ENCODE measurements around the gene ZBTB42.
A peak's percentile ranks its signal among the peaks of the same experiment; 100 is the strongest.

Gene ZBTB42

DNA sequence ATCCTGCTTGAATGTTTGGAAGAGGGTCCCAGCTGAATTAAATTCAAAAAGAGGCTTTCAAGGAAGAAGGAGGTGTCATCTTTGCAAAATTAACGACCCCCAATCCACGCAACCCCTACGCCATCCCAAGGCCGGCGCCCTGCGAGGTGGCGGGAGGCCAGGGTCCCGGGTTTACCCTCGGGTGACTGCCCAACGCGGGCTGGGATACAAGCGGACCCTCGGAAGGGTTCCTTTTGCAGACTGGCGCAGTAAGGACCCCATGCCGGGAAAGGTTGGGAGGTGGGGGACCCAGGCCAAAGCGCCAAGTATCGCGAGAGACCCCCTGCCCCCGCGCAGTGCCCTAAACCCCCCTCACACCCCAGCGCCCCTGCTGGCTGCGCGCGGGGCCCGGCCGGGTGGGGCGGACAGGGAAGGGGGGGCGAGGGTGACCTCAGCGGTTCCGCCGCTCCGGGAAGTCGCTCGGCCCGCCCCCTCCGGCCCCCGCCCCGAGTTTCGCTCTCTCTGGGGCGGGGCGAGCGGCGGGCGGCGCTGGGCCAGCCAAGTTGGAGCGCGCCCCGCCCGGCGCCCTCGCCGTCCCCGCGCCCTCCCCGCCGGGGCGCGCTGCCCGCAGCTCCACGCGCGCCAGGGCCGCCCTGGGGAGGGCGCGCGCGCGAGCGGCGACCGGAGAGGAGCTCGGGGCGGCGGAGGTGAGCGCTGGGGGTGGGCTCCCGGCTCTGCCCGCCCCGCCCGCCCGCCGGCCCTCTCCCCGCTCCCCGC lies 708 bp upstream of the ZBTB42 start:
- Mint-ChIP-seq H3K36me3 (ENCODE audit: low read depth) (no peaks in the 10 kb centered on the region), H3K9me3 (no peaks in the 10 kb centered on the region), H3K27me3 (ENCODE audit: low read depth) (peaks cover 3% of the 10 kb centered on the region), H3K4me1 (ENCODE audit: low read depth) (peaks cover 17% of the 10 kb centered on the region), H3K4me3 (peak overlapping the region; percentile 34), H3K27ac (no peak overlapping the region)
- DNase-seq (ENCODE audit: low spot score): peak; percentile 81

- H3K27me3 Mint-ChIP-seq (ENCODE audit: low read depth): peaks cover 3% of the 10 kb centered on the region
- peak overlapping the region; percentile 63 for H3K27ac Mint-ChIP-seq
- peaks cover 5% of the 10 kb centered on the region for H3K9me3 Mint-ChIP-seq
- no peak for DNase-seq (ENCODE audit: low spot score)
- H3K4me3 Mint-ChIP-seq: peak overlapping the region; percentile 85
- no peaks in the 10 kb centered on the region for H3K36me3 Mint-ChIP-seq (ENCODE audit: low read depth)
- peaks cover 13% of the 10 kb centered on the region for H3K4me1 Mint-ChIP-seq (ENCODE audit: low read depth)
These were observed 856 bp downstream of the ZBTB42 start for GRCh38 chr14:104801520-104802393.

DNA sequence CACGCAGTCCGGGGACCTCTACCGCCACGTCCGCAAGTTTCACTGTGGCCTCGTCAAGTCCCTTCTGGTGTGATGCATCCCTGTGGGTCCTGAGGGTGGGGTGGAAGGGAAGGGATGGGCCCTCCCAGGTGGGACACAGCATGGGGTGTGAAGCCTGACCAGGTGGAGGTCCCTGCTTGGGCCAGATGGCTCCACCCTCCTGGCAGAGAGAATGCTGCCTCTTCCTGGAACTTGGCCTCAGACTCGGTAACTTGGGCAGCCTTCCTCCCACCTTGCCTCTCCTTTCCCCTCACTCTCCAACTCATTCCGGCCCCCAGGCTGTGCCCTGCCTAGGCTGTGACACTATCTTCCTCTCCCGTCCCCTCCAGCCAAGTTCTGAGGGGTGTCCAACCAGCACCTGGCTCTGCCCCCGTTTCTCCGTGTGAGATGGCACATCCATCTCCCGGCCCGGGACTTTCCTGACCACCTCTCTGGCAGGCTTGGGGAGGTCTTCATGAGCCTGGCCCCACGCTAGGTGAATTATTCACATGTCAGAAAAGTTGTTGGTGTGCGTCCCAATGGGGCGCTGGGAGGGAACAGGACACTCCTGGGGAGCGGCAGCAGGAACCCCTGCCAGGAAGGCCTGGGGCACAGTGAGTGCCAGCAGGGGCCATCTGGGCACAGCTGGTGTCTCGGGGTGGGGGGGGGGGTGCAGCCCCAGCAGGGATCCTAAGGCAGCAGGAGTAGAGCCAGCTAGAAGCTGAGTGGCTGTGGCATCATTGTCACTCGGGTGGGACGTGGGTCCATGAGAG lies 1.7 kb downstream of the ZBTB42 start:
- Mint-ChIP-seq H3K36me3 (ENCODE audit: low read depth) (no peaks in the 10 kb centered on the region), H3K27me3 (ENCODE audit: low read depth) (peaks cover 3% of the 10 kb centered on the region), H3K4me1 (ENCODE audit: low read depth) (peaks cover 13% of the 10 kb centered on the region), H3K9me3 (peaks cover 6% of the 10 kb centered on the region), H3K4me3 (peak overlapping the region; percentile 58), H3K27ac (no peak overlapping the region)
- DNase-seq (ENCODE audit: low spot score): no peak

DNA sequence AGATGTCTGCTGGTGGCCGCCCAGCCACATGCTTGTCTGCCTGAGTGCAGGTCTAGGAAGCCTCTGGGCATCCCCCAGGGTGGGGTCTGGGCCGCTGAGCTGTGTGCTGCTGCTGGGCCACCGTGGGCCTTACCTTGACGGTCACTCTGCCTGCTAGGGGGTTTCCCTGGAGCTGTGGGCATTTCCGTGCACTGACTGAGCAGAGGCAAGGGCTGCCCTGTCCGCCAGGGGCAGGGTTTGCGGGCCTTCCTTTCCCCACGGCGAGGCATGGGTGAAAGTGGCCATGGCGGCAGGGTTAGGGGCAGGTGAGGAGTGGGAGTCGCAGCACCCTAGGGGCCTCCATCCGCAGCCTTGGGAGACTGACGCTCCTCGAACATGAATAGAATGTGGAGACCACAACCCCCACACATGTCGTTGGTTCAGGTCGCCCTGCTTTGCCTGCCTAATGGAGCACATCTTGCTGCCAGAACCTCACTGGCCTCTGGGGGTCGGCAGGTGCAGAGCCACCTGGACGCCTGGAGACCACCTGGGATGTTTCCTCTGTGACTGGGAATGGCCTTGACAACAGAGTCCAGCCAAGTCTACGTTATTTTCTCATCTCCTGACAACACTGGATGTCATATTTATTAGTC lies 2.5 kb downstream of the ZBTB42 start:
- Mint-ChIP-seq H3K27me3 (ENCODE audit: low read depth) (peaks cover 3% of the 10 kb centered on the region), H3K4me1 (ENCODE audit: low read depth) (peaks cover 13% of the 10 kb centered on the region), H3K36me3 (ENCODE audit: low read depth) (no peaks in the 10 kb centered on the region), H3K4me3 (no peak overlapping the region), H3K9me3 (peaks cover 6% of the 10 kb centered on the region), H3K27ac (no peak overlapping the region)
- no peak for DNase-seq (ENCODE audit: low spot score)

- Mint-ChIP-seq H3K4me1 (ENCODE audit: low read depth) (peaks cover 8% of the 10 kb centered on the region), H3K4me3 (no peak overlapping the region), H3K36me3 (ENCODE audit: low read depth) (no peaks in the 10 kb centered on the region)
These were observed 3.1 kb downstream of the ZBTB42 start for GRCh38 chr14:104803912-104804410.

DNA sequence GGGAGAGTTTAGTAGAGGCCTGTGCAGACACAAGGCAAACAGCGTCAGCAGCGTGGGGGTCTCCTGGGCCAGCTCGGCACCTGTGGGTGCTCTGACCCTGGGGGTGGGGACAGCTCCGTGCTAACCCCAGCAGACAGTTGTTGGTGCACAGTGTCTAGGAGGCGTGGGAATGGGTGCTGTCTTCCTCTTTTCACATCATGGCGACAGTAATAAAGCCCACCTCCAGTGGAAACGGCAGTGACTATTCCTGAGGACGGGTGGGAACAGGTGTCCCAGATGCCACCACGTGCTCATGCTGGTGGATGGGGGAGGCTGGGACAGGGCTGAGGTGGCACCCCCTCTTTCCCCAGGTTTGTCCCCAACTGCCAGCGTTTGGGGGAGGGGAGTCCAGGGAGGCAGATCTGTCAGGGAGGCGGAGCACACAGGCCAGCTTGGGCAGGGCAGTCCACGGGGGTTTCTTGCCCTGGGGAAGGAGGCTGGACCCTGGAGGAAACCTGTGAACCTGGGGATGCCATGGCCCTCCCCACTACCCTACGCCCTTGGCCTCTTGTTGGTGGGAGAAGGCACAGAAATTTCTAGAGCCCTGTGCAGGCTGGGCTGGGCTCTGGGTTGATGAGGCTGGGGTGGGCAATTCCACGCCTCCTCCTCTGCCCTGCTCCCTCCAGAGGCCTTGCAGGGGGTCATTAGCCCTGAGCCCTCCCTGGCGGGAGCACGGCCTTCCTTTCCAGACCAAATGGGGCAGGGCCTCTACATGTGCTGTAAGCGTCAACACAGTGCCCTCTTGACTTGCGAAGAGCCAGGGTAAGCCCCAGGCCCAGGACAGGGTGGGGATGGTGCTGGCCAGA lies 3.8 kb downstream of the ZBTB42 start:
- Mint-ChIP-seq H3K27ac (no peak overlapping the region), H3K36me3 (ENCODE audit: low read depth) (no peaks in the 10 kb centered on the region), H3K4me3 (no peak overlapping the region), H3K4me1 (ENCODE audit: low read depth) (peaks cover 4% of the 10 kb centered on the region), H3K9me3 (peaks cover 6% of the 10 kb centered on the region), H3K27me3 (ENCODE audit: low read depth) (peaks cover under 1% of the 10 kb centered on the region)
- no peak for DNase-seq (ENCODE audit: low spot score)

More at GRCh38 chr14:104803912-104804410, 3.1 kb downstream of the ZBTB42 start:
- no peak for DNase-seq (ENCODE audit: low spot score)
- H3K27me3 Mint-ChIP-seq (ENCODE audit: low read depth): peaks cover 3% of the 10 kb centered on the region
- H3K9me3 Mint-ChIP-seq: peaks cover 6% of the 10 kb centered on the region
- no peak overlapping the region for H3K27ac Mint-ChIP-seq

- no peaks in the 10 kb centered on the region for H3K36me3 Mint-ChIP-seq (ENCODE audit: low read depth)
- no peak overlapping the region for H3K4me3 Mint-ChIP-seq
- H3K9me3 Mint-ChIP-seq: peaks cover 6% of the 10 kb centered on the region
- no peaks in the 10 kb centered on the region for H3K27me3 Mint-ChIP-seq (ENCODE audit: low read depth)
- no peak for DNase-seq (ENCODE audit: low spot score)
- peaks cover 2% of the 10 kb centered on the region for H3K4me1 Mint-ChIP-seq (ENCODE audit: low read depth)
- no peak overlapping the region for H3K27ac Mint-ChIP-seq
These were observed 4.4 kb downstream of the ZBTB42 start for GRCh38 chr14:104805326-104805678.

- DNase-seq (ENCODE audit: low spot score): no peak
- Mint-ChIP-seq H3K4me1 (ENCODE audit: low read depth) (peaks cover 2% of the 10 kb centered on the region), H3K27ac (peak overlapping the region; percentile 35), H3K4me3 (no peak overlapping the region), H3K9me3 (peaks cover 6% of the 10 kb centered on the region), H3K36me3 (ENCODE audit: low read depth) (no peaks in the 10 kb centered on the region), H3K27me3 (ENCODE audit: low read depth) (no peaks in the 10 kb centered on the region)
These were observed 5.2 kb downstream of the ZBTB42 start for GRCh38 chr14:104805941-104806624.

DNA sequence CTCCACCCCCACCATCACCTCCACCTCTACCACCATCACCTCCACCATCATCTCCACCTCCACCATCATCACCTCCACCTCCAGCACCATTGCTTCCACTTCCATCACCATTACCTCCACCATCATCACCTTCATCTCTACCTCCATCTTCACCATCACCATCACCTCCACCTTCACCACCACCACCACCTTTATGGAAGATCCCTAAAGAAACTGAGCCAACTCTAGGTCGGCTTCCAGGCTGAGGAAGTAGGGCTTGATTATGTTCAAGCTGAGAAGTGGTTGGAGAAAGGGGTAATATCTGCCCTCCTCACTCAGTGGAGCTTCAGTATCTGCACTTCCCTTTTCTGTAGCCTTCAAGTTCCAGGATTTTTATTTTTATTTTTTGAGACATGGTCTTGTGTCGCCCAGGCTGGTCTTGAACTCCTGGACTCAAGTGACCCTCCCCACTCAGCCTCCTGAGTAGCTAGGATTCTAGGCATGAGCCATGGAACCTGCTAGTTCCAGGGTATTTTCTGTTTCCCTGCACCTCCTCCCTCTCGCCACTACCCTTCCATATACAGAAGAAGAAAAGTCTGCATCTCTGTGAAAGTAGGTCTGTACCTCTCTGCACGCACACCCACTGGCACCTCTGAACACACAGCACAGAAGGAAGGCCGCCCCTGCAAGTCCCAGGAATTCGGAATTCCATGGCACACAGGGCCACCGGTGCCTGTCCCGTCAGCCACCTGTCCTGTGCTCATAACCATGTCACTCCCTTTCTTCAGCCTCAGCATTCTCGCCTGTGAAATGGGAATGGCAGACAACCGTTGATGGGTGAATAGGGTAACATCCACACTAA lies 5.9 kb downstream of the ZBTB42 start:
- no peak overlapping the region for H3K4me3 Mint-ChIP-seq
- peaks cover 6% of the 10 kb centered on the region for H3K9me3 Mint-ChIP-seq
- H3K4me1 Mint-ChIP-seq (ENCODE audit: low read depth): no peaks in the 10 kb centered on the region
- H3K27me3 Mint-ChIP-seq (ENCODE audit: low read depth): no peaks in the 10 kb centered on the region
- H3K27ac Mint-ChIP-seq: peak overlapping the region; percentile 35
- DNase-seq (ENCODE audit: low spot score): no peak
- H3K36me3 Mint-ChIP-seq (ENCODE audit: low read depth): no peaks in the 10 kb centered on the region

- no peak for DNase-seq (ENCODE audit: low spot score)
- Mint-ChIP-seq H3K9me3 (peaks cover 6% of the 10 kb centered on the region), H3K4me3 (no peak overlapping the region), H3K27ac (no peak overlapping the region), H3K4me1 (ENCODE audit: low read depth) (no peaks in the 10 kb centered on the region), H3K36me3 (ENCODE audit: low read depth) (no peaks in the 10 kb centered on the region), H3K27me3 (ENCODE audit: low read depth) (no peaks in the 10 kb centered on the region)
These were observed 7.6 kb downstream of the ZBTB42 start for GRCh38 chr14:104808456-104808855.

- no peaks in the 10 kb centered on the region for H3K36me3 Mint-ChIP-seq (ENCODE audit: low read depth)
- DNase-seq (ENCODE audit: low spot score): no peak
- no peak overlapping the region for H3K27ac Mint-ChIP-seq
- H3K9me3 Mint-ChIP-seq: peaks cover 6% of the 10 kb centered on the region
- no peak overlapping the region for H3K4me3 Mint-ChIP-seq
- peaks cover 8% of the 10 kb centered on the region for H3K4me1 Mint-ChIP-seq (ENCODE audit: low read depth)
- H3K27me3 Mint-ChIP-seq (ENCODE audit: low read depth): no peaks in the 10 kb centered on the region
These were observed 9.4 kb downstream of the ZBTB42 start for GRCh38 chr14:104810316-104810715.

GRCh38 chr14:104813286-104813685 lies 12.4 kb downstream of the ZBTB42 start:
- Mint-ChIP-seq H3K4me1 (ENCODE audit: low read depth) (peaks cover 10% of the 10 kb centered on the region), H3K9me3 (no peaks in the 10 kb centered on the region), H3K36me3 (ENCODE audit: low read depth) (peaks cover 3% of the 10 kb centered on the region), H3K27me3 (ENCODE audit: low read depth) (no peaks in the 10 kb centered on the region), H3K4me3 (no peak overlapping the region), H3K27ac (no peak overlapping the region)
- DNase-seq (ENCODE audit: low spot score): no peak

Measured in T-helper 2 cell treated with Interferon-gamma antibody and Interleukin-4, amounts not matched to agents 5 μg/mL and 100 μg/mL, for 36 hours (primary cell).